ENCODE measurements around the gene ELFN1. TPM values are rescaled to one million over a fixed set of nuclear protein-coding genes. Genes with fewer than 3 reads are reported as not detected.

Gene ELFN1
- total RNA-seq, 4 donors from 2014 or later = 0.51 to 6.7 (median 3.6) TPM

DNA sequence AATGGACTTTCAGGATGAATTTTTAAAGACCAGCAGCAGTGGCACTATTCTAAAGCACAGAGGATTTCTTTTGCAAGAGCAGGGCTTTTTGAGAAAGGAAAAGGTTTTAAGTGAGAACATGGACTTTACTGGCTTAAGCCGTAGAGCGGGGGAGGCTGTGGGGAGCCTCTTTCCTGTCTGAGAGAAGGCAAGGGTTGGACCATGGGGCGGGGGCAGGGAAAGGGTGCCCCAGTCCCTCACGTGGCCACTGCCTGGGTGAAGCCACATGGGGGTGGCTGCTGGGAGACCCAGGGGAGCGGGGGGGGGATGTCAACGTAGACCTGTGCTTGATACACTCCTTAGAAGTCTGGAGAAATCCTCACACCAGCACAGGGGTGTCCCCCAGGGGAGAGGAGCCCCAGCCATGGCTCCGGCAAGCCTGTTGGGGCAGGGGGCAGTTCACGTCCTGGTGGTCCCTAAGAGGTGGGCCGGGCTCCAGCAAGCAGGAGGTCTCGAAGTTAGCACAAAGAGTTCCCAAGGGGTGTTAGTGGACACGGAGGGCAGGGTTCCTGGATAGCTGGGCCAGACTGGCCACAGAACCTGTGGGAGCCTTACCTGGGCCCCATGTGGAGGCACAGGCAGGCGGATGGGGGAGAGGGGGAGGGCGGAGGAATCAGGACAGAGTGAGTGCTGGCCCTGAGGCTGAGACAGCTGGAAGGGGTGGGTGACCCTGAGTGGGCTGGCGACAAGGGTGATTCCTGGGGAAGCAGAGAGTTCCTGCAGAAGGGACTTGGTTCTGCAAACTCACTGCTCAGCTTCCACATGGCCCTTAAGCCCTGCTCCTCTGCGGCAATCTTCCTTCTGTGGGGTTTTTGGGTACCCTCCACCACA is 36.9 kb upstream of the ELFN1 start:
- Histone ChIP-seq H3K36me3 (no peaks in the 10 kb centered on the region), H3K4me1 (no peaks in the 10 kb centered on the region), H3K4me3 (no peak overlapping the region), H3K9me3 (peaks cover 0 to 9% of the 10 kb centered on the region in 2 donors), H3K27me3 (no peaks in the 10 kb centered on the region), H3K27ac (no peak overlapping the region)
- intact Hi-C loops (cut with DNase I; ENCODE audit: low total_unique reads) = no loop called here
- DNase-seq = no peak
- no peak for TF ChIP-seq CTCF (IDR thresholded peaks at IDR 0.05)

DNA sequence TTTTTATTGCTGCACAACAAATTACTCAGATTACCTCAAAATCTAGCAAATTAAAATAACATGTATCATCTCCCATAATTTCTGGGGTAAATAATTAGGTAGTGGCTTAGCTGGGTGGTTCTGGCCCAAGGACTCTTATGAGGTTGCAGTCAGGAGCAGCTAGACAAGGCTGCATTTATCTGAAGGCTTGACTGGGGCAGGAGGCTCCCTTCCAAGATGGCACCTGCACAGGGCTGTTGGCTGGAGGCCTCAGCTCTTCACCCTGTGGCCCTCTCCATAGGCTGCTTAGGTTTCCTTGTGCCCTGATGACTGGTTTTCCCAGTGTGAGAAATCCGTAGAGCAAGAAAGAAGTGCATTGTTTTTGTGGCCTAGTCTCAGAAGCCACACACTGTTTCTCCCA is 34.7 kb upstream of the ELFN1 start:
- H3K36me3 ChIP-seq = no peaks in the 10 kb centered on the region
- intact Hi-C loops (cut with DNase I; ENCODE audit: low total_unique reads) = no loop called here
- no peak for DNase-seq
- H3K27me3 ChIP-seq = no peaks in the 10 kb centered on the region
- TF ChIP-seq CTCF (IDR thresholded peaks at IDR 0.05) (no peak), POLR2A (IDR thresholded peaks at IDR 0.05) (no peak)
- H3K27ac ChIP-seq = no peak overlapping the region
- H3K4me3 ChIP-seq = no peak overlapping the region
- H3K4me1 ChIP-seq = no peaks in the 10 kb centered on the region
- H3K9me3 ChIP-seq = peaks cover 0 to 9% of the 10 kb centered on the region in 2 donors

- DNase-seq = no peak
- Histone ChIP-seq H3K27ac (no peak overlapping the region), H3K4me1 (no peaks in the 10 kb centered on the region), H3K9me3 (peaks cover 0 to 9% of the 10 kb centered on the region in 2 donors), H3K4me3 (no peak overlapping the region), H3K36me3 (no peaks in the 10 kb centered on the region), H3K27me3 (no peaks in the 10 kb centered on the region)
- intact Hi-C loops (cut with DNase I; ENCODE audit: low total_unique reads) = no loop called here
- TF ChIP-seq POLR2A (IDR thresholded peaks at IDR 0.05) (no peak), CTCF (IDR thresholded peaks at IDR 0.05) (no peak)
These were observed 32.9 kb upstream of the ELFN1 start for GRCh38 chr7:1637155-1637554.

DNA sequence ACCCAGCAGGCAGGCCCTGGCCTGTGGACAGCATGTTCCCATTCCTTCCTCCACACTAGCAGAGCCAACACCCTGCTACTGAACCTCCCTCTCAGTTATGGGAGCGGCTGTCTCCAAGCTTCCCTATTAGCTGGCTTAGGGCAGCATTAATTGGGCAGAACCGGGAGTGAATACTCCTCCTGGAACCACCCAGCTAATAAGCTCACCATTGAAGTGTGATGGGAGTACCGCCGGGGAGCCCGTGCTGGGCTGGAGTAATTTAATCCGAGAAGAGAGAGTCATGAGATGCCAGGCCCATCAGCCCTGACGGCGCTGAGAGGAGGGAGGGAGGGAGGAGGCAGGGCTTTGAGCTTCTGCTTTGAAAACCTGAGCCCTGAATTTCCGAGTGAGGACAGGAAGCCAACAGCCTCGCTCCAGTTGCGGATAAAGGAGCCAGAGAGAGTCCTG is 31.8 kb upstream of the ELFN1 start:
- no peak for TF ChIP-seq POLR2A (IDR thresholded peaks at IDR 0.05)
- TF ChIP-seq CTCF (IDR thresholded peaks at IDR 0.05) = no peak
- DNase-seq = no peak
- H3K4me1 ChIP-seq = no peaks in the 10 kb centered on the region
- H3K9me3 ChIP-seq = peaks cover 0 to 9% of the 10 kb centered on the region in 2 donors
- intact Hi-C loops (cut with DNase I; ENCODE audit: low total_unique reads) = no loop called here
- no peak overlapping the region for H3K27ac ChIP-seq
- no peaks in the 10 kb centered on the region for H3K36me3 ChIP-seq
- H3K4me3 ChIP-seq = no peak overlapping the region
- H3K27me3 ChIP-seq = no peaks in the 10 kb centered on the region

DNA sequence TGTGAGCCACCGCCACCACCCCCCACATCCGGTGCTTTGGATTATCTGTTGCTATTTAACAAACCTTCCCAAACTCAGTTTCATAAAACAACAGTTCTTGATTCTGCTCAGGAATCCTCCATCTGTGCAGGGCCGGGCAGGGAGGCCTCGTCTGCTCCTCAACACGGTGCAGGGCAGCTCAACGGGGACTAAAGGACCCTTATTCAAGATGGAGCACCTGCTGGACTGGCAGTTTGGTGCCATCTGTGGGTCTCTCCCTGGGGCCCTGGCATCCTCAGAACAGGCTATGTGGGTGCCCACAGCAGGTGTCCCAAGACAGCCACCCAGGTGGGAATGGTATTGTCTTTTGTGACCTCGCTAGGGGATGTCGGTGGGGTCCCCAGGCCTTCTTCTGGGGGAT is 31.0 kb upstream of the ELFN1 start:
- H3K27me3 ChIP-seq = no peaks in the 10 kb centered on the region
- H3K36me3 ChIP-seq = no peaks in the 10 kb centered on the region
- no peak overlapping the region for H3K27ac ChIP-seq
- H3K4me1 ChIP-seq = no peaks in the 10 kb centered on the region
- intact Hi-C loops (cut with DNase I; ENCODE audit: low total_unique reads) = no loop called here
- peaks cover 0 to 9% of the 10 kb centered on the region in 2 donors for H3K9me3 ChIP-seq
- H3K4me3 ChIP-seq = no peak overlapping the region
- TF ChIP-seq POLR2A (IDR thresholded peaks at IDR 0.05) (no peak), CTCF (IDR thresholded peaks at IDR 0.05) (no peak)
- no peak for DNase-seq

Measured in uterus (tissue), 4 donors.